Gastroesophageal sphincter (tissue), 3 donors: ENCODE results near the gene MRFAP1.

Experiments used
- CTCF ChIP-seq, 4 experiments: fragments of 200-600 bp in 2 of 4; fragments of 450-650 bp in 2 of 4; sonication (generic) in 1 of 4; IDR thresholded peaks; one replicate each; pipeline ENCODE4 v1.5.1; 2017 to 2019; ENCODE audit warnings: antibody characterized with exemption in 4 of 4, mild to moderate bottlenecking in 2 of 4, moderate library complexity in 2 of 4
- POLR2AphosphoS5 ChIP-seq: sonication (generic); formaldehyde crosslinking; IDR thresholded peaks from one replicate; pipeline ENCODE4 v1.6.1; 2017; ENCODE audit warnings: antibody characterized with exemption

DNA sequence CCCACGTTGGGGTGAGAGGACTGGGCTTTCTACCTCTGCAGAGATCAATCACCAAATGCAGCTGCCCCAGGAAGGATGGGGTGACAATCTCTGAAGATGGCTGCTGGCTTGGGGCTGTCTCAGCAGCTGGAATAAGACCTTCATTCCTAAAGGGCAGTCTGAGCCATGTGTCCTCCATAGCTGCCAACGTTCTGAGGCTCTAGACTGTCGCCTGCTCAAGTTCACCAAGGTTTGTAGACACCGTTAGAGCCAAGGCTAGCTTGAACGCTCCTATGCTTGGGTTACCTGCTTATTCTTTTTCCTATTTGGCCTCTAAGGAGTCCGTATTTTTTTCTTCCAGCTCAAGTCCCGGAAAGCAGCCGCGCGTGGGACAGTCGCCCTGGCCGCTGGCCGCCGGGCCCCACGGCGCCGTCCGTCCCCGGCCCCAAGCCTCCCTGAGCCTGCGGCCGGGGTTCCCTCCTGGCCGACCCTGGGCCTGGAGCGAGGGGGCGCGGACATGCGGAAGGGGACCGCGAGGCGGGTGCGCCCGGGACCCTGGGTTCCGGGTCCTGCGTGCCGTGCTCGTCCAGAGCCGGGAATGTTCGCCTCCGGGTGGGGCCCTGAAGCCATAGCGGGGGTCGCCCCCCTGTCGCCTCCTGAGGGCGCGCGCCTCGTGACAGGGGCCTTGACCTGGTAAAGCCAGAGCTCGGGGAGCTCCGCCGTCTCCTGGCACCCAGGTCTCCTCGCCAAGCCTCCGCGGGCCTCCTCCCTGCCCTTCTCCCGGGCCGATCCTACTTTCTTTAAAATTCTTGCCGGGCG, 23.3 kb downstream of the MRFAP1 start:
- TF ChIP-seq CTCF (IDR thresholded peaks at IDR 0.05) = no peak
- no peak for TF ChIP-seq POLR2AphosphoS5
